Endothelial cell of umbilical vein (primary cell): Measurements from ENCODE around the gene NUDT9. TPM values are rescaled to one million over a fixed set of nuclear protein-coding genes. Genes with fewer than 3 reads are reported as not detected.
"Not testable (repeated sequence)": the region's sequence is repeated elsewhere in the genome, so short reads cannot be mapped to it uniquely, and the experiment has no call there.

Source experiments
- BruUV-seq: library from RNA; stranded (reverse); fragments of 400-500 nt; replicated peaks from 2 replicates; lab custom pipeline; 2021; lab: Mats Ljungman, UMichigan
- CTCF ChIA-PET: fragments of 300-600, 350-600 bp; sonication (Branson Sonifier 250); formaldehyde crosslinking; loops from one replicate; lab custom pipeline; 2021; ENCODE audit warnings: antibody characterized with exemption, inconsistent platforms; lab: Charles Lee
- POLR2A ChIA-PET: fragments of 300-600, 350-600 bp; sonication (Branson Sonifier 250); formaldehyde crosslinking; loops from one replicate; lab custom pipeline; 2021; ENCODE audit warnings: antibody characterized with exemption, inconsistent platforms; lab: Charles Lee
- DNase-seq: peaks from one replicate; pipeline ENCODE4 v3.0.0-alpha.2; 2011; ENCODE audit warnings: low read depth, low spot score
- FAIRE-seq: peaks from 2 replicates; lab custom pipeline; 2011; peaks lifted over from hg19 to GRCh38; lab: Jason Lieb, UNC
- H2AFZ ChIP-seq: 2 replicates; pipeline ENCODE4 v1.6.0; 2012; ENCODE audit warnings: low read depth, low read length, control low read depth, inconsistent platforms
- H3K27ac ChIP-seq: 2 replicates; pipeline ENCODE4 v1.5.1; 2011; ENCODE audit warnings: low read depth, mild to moderate bottlenecking, control low read depth, low read length, moderate library complexity; ENCODE audit not compliant: insufficient read depth
- H3K27me3 ChIP-seq, 2 experiments: 2 replicates each; pipeline versions ENCODE4 v1.6.0 to v1.6.1; 2011; ENCODE audit warnings: low read length in 2 of 2, mixed read lengths in 1 of 2; ENCODE audit not compliant: control insufficient read depth in 2 of 2, insufficient read depth in 2 of 2
- H3K36me3 ChIP-seq, 2 experiments: 2 replicates in 1 of 2; 3 replicates in 1 of 2; pipeline ENCODE4 v1.5.1; 2011; ENCODE audit warnings: low read length in 2 of 2, mild to moderate bottlenecking in 1 of 2, moderate library complexity in 1 of 2; ENCODE audit not compliant: control insufficient read depth in 2 of 2, insufficient read depth in 2 of 2; ENCODE audit errors: extremely low read depth in 1 of 2
- H3K4me1 ChIP-seq: 3 replicates; pipeline ENCODE4 v1.5.1; 2011; ENCODE audit warnings: mild to moderate bottlenecking, low read length; ENCODE audit not compliant: control insufficient read depth, insufficient read depth; ENCODE audit errors: extremely low read depth
- H3K4me2 ChIP-seq: 2 replicates; pipeline ENCODE4 v1.6.1; 2011; ENCODE audit warnings: low read length, control low read depth, mixed read lengths; ENCODE audit not compliant: insufficient read depth
- H3K4me3 ChIP-seq, 3 experiments: fragments of 200-600 bp in 1 of 3; sonication (generic), shearing (Covaris generic) in 1 of 3; replicated peaks in 1 of 3; 2 replicates each; pipeline ENCODE4 v1.5.1; 2011 to 2016; ENCODE audit warnings: control low read depth in 3 of 3, low read length in 3 of 3, mild to moderate bottlenecking in 2 of 3, inconsistent platforms in 1 of 3, low read depth in 1 of 3, moderate library complexity in 1 of 3; ENCODE audit not compliant: insufficient read depth in 1 of 3
- H3K79me2 ChIP-seq: 2 replicates; pipeline ENCODE4 v1.6.0; 2012; ENCODE audit warnings: low read length, inconsistent platforms; ENCODE audit not compliant: control insufficient read depth, insufficient read depth
- H3K9ac ChIP-seq: replicated peaks from 2 replicates; pipeline ENCODE3; 2011; ENCODE audit warnings: low read length, control low read depth; ENCODE audit not compliant: insufficient read depth; ENCODE audit errors: extremely low read depth
- H3K9me1 ChIP-seq: replicated peaks from 3 replicates; pipeline ENCODE4 v1.6.0; 2011; ENCODE audit warnings: mild to moderate bottlenecking, low read length; ENCODE audit not compliant: control insufficient read depth, insufficient read depth; ENCODE audit errors: extremely low read depth
- H3K9me3 ChIP-seq: replicated peaks from 2 replicates; pipeline ENCODE4 v1.5.1; 2012; ENCODE audit warnings: low read length, inconsistent platforms; ENCODE audit not compliant: control insufficient read depth, insufficient read depth
- H4K20me1 ChIP-seq: replicated peaks from 2 replicates; pipeline ENCODE3; 2011; ENCODE audit warnings: mild to moderate bottlenecking, low read length; ENCODE audit not compliant: control insufficient read depth, insufficient read depth; ENCODE audit errors: extremely low read depth
- EZH2 ChIP-seq: IDR thresholded peaks from 2 replicates; pipeline ENCODE4 v1.6.1; 2012; ENCODE audit warnings: borderline replicate concordance, low read depth, mild to moderate bottlenecking, moderate library complexity, low read length, inconsistent platforms; ENCODE audit not compliant: severe bottlenecking
- JUN ChIP-seq: IDR thresholded peaks from 2 replicates; pipeline ENCODE4 v1.6.1; 2011; ENCODE audit warnings: borderline replicate concordance, low read depth; ENCODE audit not compliant: insufficient read length, insufficient read depth
- POLR2AphosphoS5 ChIP-seq: IDR thresholded peaks from 2 replicates; pipeline ENCODE4 v1.6.1; 2012; ENCODE audit warnings: low read depth, mild to moderate bottlenecking, control low read depth, low read length, moderate library complexity; ENCODE audit not compliant: insufficient read depth
- dilution Hi-C: fragments of 300-500 bp; cut with MboI; formaldehyde crosslinking; loops from one replicate; pipeline ENCODE4 v1.15.0; 2019; ENCODE audit warnings: low sequenced_read_pairs; ENCODE audit not compliant: extremely low pct_ligation_motif_present
- intact Hi-C: fragments of 100-400 bp; cut with micrococcal nuclease; formaldehyde crosslinking; loops from one replicate; pipeline ENCODE4 v1.10.0; 2022
- polyA plus RNA-seq, 4 experiments: library from polyadenylated mRNA; depleted of rRNA in 3 of 4; stranded (reverse) in 3 of 4; unstranded in 1 of 4; fragments of >200 nt; gene quantifications; 2 replicates each; pipeline versions ENCODE4 v1.2.1 to v1.2.3, GENCODE V29; 2011 to 2012; ENCODE audit warnings: missing spikeins in 1 of 4
- total RNA-seq: library from RNA; stranded (reverse); gene quantifications from 2 replicates; pipeline ENCODE4 v1.2.3, GENCODE V29; 2021

NUDT9 gene
- total and polyA plus RNA-seq, 2 donors (not counting 3 experiments of a cell fraction or from before 2014, with no cell fraction given) = 15.3 to 25.0 TPM

GRCh38 chr4:87491436-87491835 is 69.1 kb downstream of the NUDT9 start:
- Histone ChIP-seq H3K27ac (no peak overlapping the region), H3K9me3 (no peaks in the 10 kb centered on the region), H3K4me1 (peaks cover 6% of the 10 kb centered on the region), H3K4me3 (no peak overlapping the region), H3K4me2 (no peak overlapping the region), H3K36me3 (no peaks in the 10 kb centered on the region), H4K20me1 (no peaks in the 10 kb centered on the region), H3K27me3 (no peaks in the 10 kb centered on the region), H3K9me1 (no peaks in the 10 kb centered on the region), H2AFZ (no peak overlapping the region), H3K9ac (no peak overlapping the region), H3K79me2 (no peaks in the 10 kb centered on the region)
- TF ChIP-seq EZH2 (no peak), POLR2AphosphoS5 (no peak), JUN (no peak)
- BruUV-seq = no TSS peak
- no peak for FAIRE-seq
- POLR2A ChIA-PET = no interaction called here
- CTCF ChIA-PET = no interaction called here
- no peak for DNase-seq
- intact Hi-C loops (no loop called here), dilution Hi-C loops (no loop called here)

GRCh38 chr4:87491851-87492250 is 69.5 kb downstream of the NUDT9 start:
- H3K9me1 ChIP-seq, intact Hi-C loops, H3K4me2 ChIP-seq, H3K4me1 ChIP-seq, BruUV-seq, DNase-seq, H3K79me2 ChIP-seq, FAIRE-seq, H3K27me3 ChIP-seq, H3K9ac ChIP-seq, H3K36me3 ChIP-seq, H3K4me3 ChIP-seq, dilution Hi-C loops, H3K27ac ChIP-seq, POLR2A ChIA-PET, H2AFZ ChIP-seq, H4K20me1 ChIP-seq, H3K9me3 ChIP-seq: not testable (repeated sequence)
- CTCF ChIA-PET = interaction anchor here (1.3 kb wide), 1 partner anchor 50 kb away, joined by 3 read pairs; no protein-coding TSS in a partner anchor
